Panc1 (cell line): ENCODE measurements around the gene KCNQ4. TPM values are rescaled to one million over a fixed set of nuclear protein-coding genes. Genes with fewer than 3 reads are reported as not detected.

Source experiments
- ATAC-seq: fragments of 200-7000 bp; cut with Tn5 transposase; 2 replicates; pipeline ENCODE4 v1.9.1; 2020; ENCODE audit warnings: mild to moderate bottlenecking, moderate library complexity
- BruUV-seq: library from RNA; stranded (reverse); fragments of 400-500 nt; replicated peaks from 2 replicates; lab custom pipeline; 2021; lab: Mats Ljungman, UMichigan
- CTCF ChIA-PET: fragments of 300-600 bp; sonication (Branson Sonifier 250); formaldehyde crosslinking; loops from one replicate; lab custom pipeline; 2022; ENCODE audit warnings: antibody characterized with exemption; lab: Charles Lee
- POLR2A ChIA-PET: fragments of 300-600 bp; sonication (Branson Sonifier 250); formaldehyde crosslinking; loops from one replicate; lab custom pipeline; 2022; ENCODE audit warnings: antibody characterized with exemption; lab: Charles Lee
- DNase-seq: peaks from one replicate; pipeline ENCODE4 v3.0.0-alpha.2; 2010; ENCODE audit warnings: low read depth, low spot score
- H3K27ac ChIP-seq: 2 replicates; pipeline ENCODE4 v1.5.1; 2011; ENCODE audit warnings: mild to moderate bottlenecking, low read length, inconsistent platforms
- H3K27me3 ChIP-seq: fragments of 200-500 bp; sonication (Bioruptor generic); 2 replicates; pipeline ENCODE4 v1.6.0; 2014; ENCODE audit warnings: low read length, inconsistent platforms; ENCODE audit not compliant: control insufficient read depth, insufficient read depth
- H3K36me3 ChIP-seq: fragments of 200-500 bp; sonication (Bioruptor generic); 2 replicates; pipeline ENCODE4 v1.5.1; 2014; ENCODE audit warnings: inconsistent platforms, mild to moderate bottlenecking, low read length, moderate library complexity; ENCODE audit not compliant: control insufficient read depth, insufficient read depth
- H3K4me1 ChIP-seq: 2 replicates; pipeline ENCODE4 v1.5.1; 2011; ENCODE audit warnings: inconsistent platforms, mild to moderate bottlenecking, low read length, moderate library complexity; ENCODE audit not compliant: control insufficient read depth, insufficient read depth
- H3K4me3 ChIP-seq, 2 experiments: 2 replicates each; pipeline ENCODE4 v1.5.1; 2011 to 2012; ENCODE audit warnings: low read depth in 2 of 2, low read length in 2 of 2, mild to moderate bottlenecking in 2 of 2, inconsistent platforms in 1 of 2, moderate library complexity in 1 of 2
- H3K9me3 ChIP-seq: fragments of 200-500 bp; sonication (Bioruptor generic); 2 replicates; pipeline ENCODE4 v1.5.1; 2014; ENCODE audit warnings: low read depth, mild to moderate bottlenecking, inconsistent platforms, low read length, moderate library complexity; ENCODE audit not compliant: control insufficient read depth, insufficient read depth
- POLR2AphosphoS5 ChIP-seq: IDR thresholded peaks from 2 replicates; pipeline ENCODE4 v1.6.1; 2012; ENCODE audit warnings: mild to moderate bottlenecking, low read depth, low read length, moderate library complexity
- SIN3A ChIP-seq: IDR thresholded peaks from 2 replicates; pipeline ENCODE4 v1.6.1; 2012; ENCODE audit warnings: low read depth, mild to moderate bottlenecking, low read length, moderate library complexity, borderline replicate concordance; ENCODE audit not compliant: insufficient read depth
- TCF7L2 ChIP-seq: IDR thresholded peaks from 2 replicates; pipeline ENCODE4 v1.6.1; 2011; ENCODE audit warnings: mild to moderate bottlenecking, low read depth, low read length, inconsistent platforms
- in situ Hi-C: cut with HindIII; loops from 2 replicates; pipeline ENCODE4 v1.10.0; 2016; ENCODE audit warnings: low sequenced_read_pairs, low pct_unique_long_range_greater_than_20kb
- intact Hi-C: fragments of 100-400 bp; cut with micrococcal nuclease; formaldehyde crosslinking; loops from one replicate; pipeline ENCODE4 v1.10.0; 2022; ENCODE audit not compliant: unreplicated experiment
- total RNA-seq: library from RNA; stranded (reverse); gene quantifications from one replicate; pipeline ENCODE4 v1.2.1, GENCODE V29; 2021; ENCODE audit not compliant: unreplicated experiment
- TF ChIP-seq, protein P1 (sequence below), 2 experiments: IDR thresholded peaks; 2 replicates each; pipeline ENCODE4 v1.6.1; 2011 to 2012; ENCODE audit warnings: low read depth in 2 of 2, control low read depth in 1 of 2, low read length in 1 of 2, mild to moderate bottlenecking in 1 of 2, moderate library complexity in 1 of 2; ENCODE audit not compliant: insufficient read depth in 1 of 2
- TF ChIP-seq, protein P2 (sequence below): fragments of 450-650 bp; IDR thresholded peaks from 2 replicates; pipeline ENCODE4 v1.5.1; 2017; ENCODE audit warnings: mild to moderate bottlenecking

KCNQ4 gene
- total RNA-seq, 1 experiment from 2014 or later: 2.6 TPM

DNA sequence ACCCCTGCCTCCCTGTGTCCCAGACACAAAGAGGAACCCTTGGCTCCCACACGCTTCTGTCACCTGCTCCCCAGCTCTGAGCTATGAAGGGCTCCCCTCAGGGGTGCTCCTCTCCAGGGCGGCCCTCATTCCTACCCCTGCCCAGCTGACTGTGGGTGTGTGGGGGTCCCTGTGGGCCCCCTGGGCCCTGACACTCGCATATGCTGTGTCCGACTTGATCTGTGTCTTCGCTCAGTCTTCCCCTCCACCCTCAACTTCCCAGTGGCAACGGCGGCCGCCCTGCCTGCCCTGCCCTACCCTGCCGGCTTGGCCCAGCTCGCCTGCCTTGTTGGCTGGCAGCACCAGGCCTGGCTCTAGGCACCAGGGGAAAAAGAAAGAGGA lies 1.2 kb downstream of the KCNQ4 start:
- Histone ChIP-seq H3K4me3 (peak overlapping the region; percentile 32 to 45; a peak in 3 of 4 replicates), H3K27me3 (no peaks in the 10 kb centered on the region), H3K9me3 (no peaks in the 10 kb centered on the region), H3K27ac (no peak overlapping the region), H3K4me1 (peaks cover 23% of the 10 kb centered on the region), H3K36me3 (no peaks in the 10 kb centered on the region)
- no TSS peak for BruUV-seq
- no peak for DNase-seq
- TF ChIP-seq TCF7L2: no peak
- TF ChIP-seq, protein P1, sequence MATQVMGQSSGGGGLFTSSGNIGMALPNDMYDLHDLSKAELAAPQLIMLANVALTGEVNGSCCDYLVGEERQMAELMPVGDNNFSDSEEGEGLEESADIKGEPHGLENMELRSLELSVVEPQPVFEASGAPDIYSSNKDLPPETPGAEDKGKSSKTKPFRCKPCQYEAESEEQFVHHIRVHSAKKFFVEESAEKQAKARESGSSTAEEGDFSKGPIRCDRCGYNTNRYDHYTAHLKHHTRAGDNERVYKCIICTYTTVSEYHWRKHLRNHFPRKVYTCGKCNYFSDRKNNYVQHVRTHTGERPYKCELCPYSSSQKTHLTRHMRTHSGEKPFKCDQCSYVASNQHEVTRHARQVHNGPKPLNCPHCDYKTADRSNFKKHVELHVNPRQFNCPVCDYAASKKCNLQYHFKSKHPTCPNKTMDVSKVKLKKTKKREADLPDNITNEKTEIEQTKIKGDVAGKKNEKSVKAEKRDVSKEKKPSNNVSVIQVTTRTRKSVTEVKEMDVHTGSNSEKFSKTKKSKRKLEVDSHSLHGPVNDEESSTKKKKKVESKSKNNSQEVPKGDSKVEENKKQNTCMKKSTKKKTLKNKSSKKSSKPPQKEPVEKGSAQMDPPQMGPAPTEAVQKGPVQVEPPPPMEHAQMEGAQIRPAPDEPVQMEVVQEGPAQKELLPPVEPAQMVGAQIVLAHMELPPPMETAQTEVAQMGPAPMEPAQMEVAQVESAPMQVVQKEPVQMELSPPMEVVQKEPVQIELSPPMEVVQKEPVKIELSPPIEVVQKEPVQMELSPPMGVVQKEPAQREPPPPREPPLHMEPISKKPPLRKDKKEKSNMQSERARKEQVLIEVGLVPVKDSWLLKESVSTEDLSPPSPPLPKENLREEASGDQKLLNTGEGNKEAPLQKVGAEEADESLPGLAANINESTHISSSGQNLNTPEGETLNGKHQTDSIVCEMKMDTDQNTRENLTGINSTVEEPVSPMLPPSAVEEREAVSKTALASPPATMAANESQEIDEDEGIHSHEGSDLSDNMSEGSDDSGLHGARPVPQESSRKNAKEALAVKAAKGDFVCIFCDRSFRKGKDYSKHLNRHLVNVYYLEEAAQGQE (IDR thresholded peaks at IDR 0.05; ENCODE audit: insufficient read depth in 1 of 2, low read depth in 2 of 2, low read length in 1 of 2): no peak
- TF ChIP-seq, protein P2, sequence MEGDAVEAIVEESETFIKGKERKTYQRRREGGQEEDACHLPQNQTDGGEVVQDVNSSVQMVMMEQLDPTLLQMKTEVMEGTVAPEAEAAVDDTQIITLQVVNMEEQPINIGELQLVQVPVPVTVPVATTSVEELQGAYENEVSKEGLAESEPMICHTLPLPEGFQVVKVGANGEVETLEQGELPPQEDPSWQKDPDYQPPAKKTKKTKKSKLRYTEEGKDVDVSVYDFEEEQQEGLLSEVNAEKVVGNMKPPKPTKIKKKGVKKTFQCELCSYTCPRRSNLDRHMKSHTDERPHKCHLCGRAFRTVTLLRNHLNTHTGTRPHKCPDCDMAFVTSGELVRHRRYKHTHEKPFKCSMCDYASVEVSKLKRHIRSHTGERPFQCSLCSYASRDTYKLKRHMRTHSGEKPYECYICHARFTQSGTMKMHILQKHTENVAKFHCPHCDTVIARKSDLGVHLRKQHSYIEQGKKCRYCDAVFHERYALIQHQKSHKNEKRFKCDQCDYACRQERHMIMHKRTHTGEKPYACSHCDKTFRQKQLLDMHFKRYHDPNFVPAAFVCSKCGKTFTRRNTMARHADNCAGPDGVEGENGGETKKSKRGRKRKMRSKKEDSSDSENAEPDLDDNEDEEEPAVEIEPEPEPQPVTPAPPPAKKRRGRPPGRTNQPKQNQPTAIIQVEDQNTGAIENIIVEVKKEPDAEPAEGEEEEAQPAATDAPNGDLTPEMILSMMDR: no peak
- TF ChIP-seq POLR2AphosphoS5: no peak
- TF ChIP-seq SIN3A: no peak
- ChIA-PET POLR2A (no interaction called here), CTCF (no interaction called here)
- intact Hi-C loops: loop anchor here (2.0 to 5.0 kb wide), 2 partner anchors 48 to 63 kb away; no protein-coding TSS in a partner anchor
- ATAC-seq: no peak
- in situ Hi-C loops: no loop called here

DNA sequence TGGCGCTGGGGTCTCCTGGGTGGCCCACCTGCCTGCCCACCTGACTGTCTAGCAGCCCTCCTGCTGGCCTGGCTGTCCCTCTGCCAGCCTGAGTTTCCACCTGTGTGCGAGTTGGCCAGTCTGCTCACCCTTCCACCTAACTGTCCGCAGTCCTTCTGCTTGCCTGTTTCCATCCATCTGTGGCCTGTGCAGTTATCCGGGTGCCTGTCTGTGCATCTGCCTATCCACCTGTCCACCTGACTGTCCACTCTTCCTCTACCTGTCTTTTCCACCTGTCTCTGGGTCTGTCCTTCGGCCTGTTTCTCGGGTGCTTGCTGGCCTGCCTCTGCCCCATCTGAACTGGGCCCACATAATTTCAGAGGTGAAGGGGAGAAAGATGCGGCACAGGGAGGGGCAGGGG lies 1.9 kb downstream of the KCNQ4 start:
- no peaks in the 10 kb centered on the region for H3K36me3 ChIP-seq
- intact Hi-C loops (loop anchor here (2.0 kb wide), 1 partner anchor 47 kb away; no protein-coding TSS in a partner anchor), in situ Hi-C loops (no loop called here)
- H3K4me3 ChIP-seq: no peak overlapping the region
- H3K4me1 ChIP-seq: peaks cover 23% of the 10 kb centered on the region
- CTCF ChIA-PET: no interaction called here
- ATAC-seq (no peak), DNase-seq (no peak)
- TF ChIP-seq, protein P1 (IDR thresholded peaks at IDR 0.05; ENCODE audit: insufficient read depth in 1 of 2, low read depth in 2 of 2, low read length in 1 of 2): no peak
- TF ChIP-seq, protein P2: no peak
- TF ChIP-seq SIN3A (no peak), TCF7L2 (no peak), POLR2AphosphoS5 (no peak)
- H3K27me3 ChIP-seq: no peaks in the 10 kb centered on the region
- H3K9me3 ChIP-seq: no peaks in the 10 kb centered on the region
- POLR2A ChIA-PET: no interaction called here
- no TSS peak for BruUV-seq
- H3K27ac ChIP-seq: no peak overlapping the region
